Astrocyte (in vitro differentiated cells and primary cell): ENCODE measurements around the gene HNF1A. TPM values are rescaled to one million over a fixed set of nuclear protein-coding genes. Genes with fewer than 3 reads are reported as not detected.

Experiments used
- DNase-seq: peaks from one replicate; pipeline ENCODE4 v3.0.0-alpha.2; 2010; ENCODE audit warnings: low read depth
- FAIRE-seq: peaks from 2 replicates; lab custom pipeline; 2011; peaks lifted over from hg19 to GRCh38; lab: Jason Lieb, UNC
- H2AFZ ChIP-seq: 2 replicates; pipeline ENCODE4 v1.6.0; 2012; ENCODE audit warnings: low read depth, low read length, inconsistent platforms
- H3K27ac ChIP-seq: 2 replicates; pipeline ENCODE4 v1.5.1; 2011; ENCODE audit warnings: low read depth, low read length, inconsistent platforms
- H3K27me3 ChIP-seq: 2 replicates; pipeline ENCODE4 v1.6.0; 2011; ENCODE audit warnings: low read length, inconsistent platforms; ENCODE audit not compliant: insufficient read depth
- H3K36me3 ChIP-seq: 2 replicates; pipeline ENCODE4 v1.5.1; 2011; ENCODE audit warnings: low read length, inconsistent platforms; ENCODE audit not compliant: insufficient read depth
- H3K4me1 ChIP-seq: 2 replicates; pipeline ENCODE4 v1.5.1; 2011; ENCODE audit warnings: low read length, inconsistent platforms; ENCODE audit not compliant: insufficient read depth
- H3K4me2 ChIP-seq: 2 replicates; pipeline ENCODE4 v1.6.0; 2012; ENCODE audit warnings: low read length, inconsistent platforms
- H3K4me3 ChIP-seq: 2 replicates; pipeline ENCODE4 v1.5.1; 2011; ENCODE audit warnings: low read depth, mild to moderate bottlenecking, low read length, inconsistent platforms; ENCODE audit not compliant: insufficient read depth
- H3K79me2 ChIP-seq: 2 replicates; pipeline ENCODE4 v1.6.0; 2012; ENCODE audit warnings: mild to moderate bottlenecking, low read length, inconsistent platforms; ENCODE audit not compliant: insufficient read depth
- H3K9ac ChIP-seq: 2 replicates; pipeline ENCODE4 v1.6.0; 2012; ENCODE audit warnings: mild to moderate bottlenecking, low read length, inconsistent platforms
- H3K9me3 ChIP-seq: 2 replicates; pipeline ENCODE4 v1.5.1; 2012; ENCODE audit warnings: low read depth, mild to moderate bottlenecking, low read length, inconsistent platforms; ENCODE audit not compliant: insufficient read depth
- H4K20me1 ChIP-seq: 2 replicates; pipeline ENCODE4 v1.6.0; 2012; ENCODE audit warnings: low read length, inconsistent platforms; ENCODE audit not compliant: insufficient read depth
- H3K27ac Mint-ChIP-seq: one replicate; pipeline ENCODE4 v1.8.0; 2021; ENCODE audit warnings: mild to moderate bottlenecking, mixed read lengths; ENCODE audit not compliant: unreplicated experiment
- H3K27me3 Mint-ChIP-seq: one replicate; pipeline ENCODE4 v1.8.0; 2021; ENCODE audit warnings: low read depth, mixed read lengths; ENCODE audit not compliant: unreplicated experiment
- H3K36me3 Mint-ChIP-seq: one replicate; pipeline ENCODE4 v1.8.0; 2021; ENCODE audit warnings: low read depth, mixed read lengths; ENCODE audit not compliant: unreplicated experiment
- H3K4me1 Mint-ChIP-seq: one replicate; pipeline ENCODE4 v1.8.0; 2021; ENCODE audit warnings: low read depth, mixed read lengths; ENCODE audit not compliant: unreplicated experiment
- H3K4me3 Mint-ChIP-seq: one replicate; pipeline ENCODE4 v1.8.0; 2021; ENCODE audit warnings: mild to moderate bottlenecking, moderate library complexity, mixed read lengths; ENCODE audit not compliant: unreplicated experiment
- H3K9me3 Mint-ChIP-seq: one replicate; pipeline ENCODE4 v1.8.0; 2021; ENCODE audit warnings: mild to moderate bottlenecking, mixed read lengths; ENCODE audit not compliant: unreplicated experiment
- CTCF ChIP-seq: IDR thresholded peaks from 2 replicates; pipeline ENCODE4 v1.5.1; 2011; ENCODE audit warnings: low read depth, mild to moderate bottlenecking, inconsistent platforms, low read length, moderate library complexity; ENCODE audit not compliant: insufficient read depth
- EZH2 ChIP-seq: IDR thresholded peaks from 2 replicates; pipeline ENCODE4 v1.6.1; 2012; ENCODE audit warnings: mild to moderate bottlenecking, low read length, inconsistent platforms; ENCODE audit not compliant: insufficient read depth
- total RNA-seq: library from RNA; stranded (reverse); gene quantifications from 2 replicates; pipeline ENCODE4 v1.2.1, GENCODE V29; 2021

Gene HNF1A
- total RNA-seq, 1 donor from 2014 or later, result not detected

DNA sequence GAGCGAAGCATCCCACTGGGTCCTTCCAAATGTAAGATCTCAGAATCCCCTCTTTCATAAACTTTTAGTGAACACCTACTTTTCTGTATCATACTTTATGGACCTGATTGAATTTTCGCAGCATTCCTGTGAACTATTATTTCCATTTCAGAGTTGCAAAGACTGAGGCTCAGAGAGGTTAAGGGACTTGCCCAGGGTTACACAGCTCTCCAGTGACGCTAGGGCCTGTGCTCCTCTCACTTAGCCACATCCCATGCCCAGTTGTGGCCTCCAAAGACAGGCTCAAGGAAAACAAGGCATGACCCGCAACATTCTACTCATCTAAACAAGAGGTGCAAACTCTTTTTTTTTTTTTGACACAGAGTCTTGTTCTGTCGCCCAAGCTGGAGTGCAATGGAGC lies 48.3 kb upstream of the HNF1A start:
- Histone ChIP-seq H3K36me3 (no peaks in the 10 kb centered on the region), H3K9ac (no peak overlapping the region), H3K79me2 (no peaks in the 10 kb centered on the region), H3K4me3 (no peak overlapping the region), H4K20me1 (no peaks in the 10 kb centered on the region), H3K4me2 (no peak overlapping the region), H3K27me3 (peaks cover 3% of the 10 kb centered on the region), H2AFZ (no peak overlapping the region), H3K4me1 (no peaks in the 10 kb centered on the region), H3K27ac (no peak overlapping the region), H3K9me3 (no peaks in the 10 kb centered on the region)
- no peaks in the 10 kb centered on the region for H3K27me3 Mint-ChIP-seq
- H3K4me3 Mint-ChIP-seq, result no peak overlapping the region
- FAIRE-seq (no peak), DNase-seq (no peak)
- TF ChIP-seq EZH2 (no peak), CTCF (no peak)
- no peak overlapping the region for H3K27ac Mint-ChIP-seq
- H3K9me3 Mint-ChIP-seq, result no peaks in the 10 kb centered on the region
- no peaks in the 10 kb centered on the region for H3K4me1 Mint-ChIP-seq
- H3K36me3 Mint-ChIP-seq, result peaks cover 2% of the 10 kb centered on the region

- peaks cover 7% of the 10 kb centered on the region for H3K27me3 Mint-ChIP-seq
- no peak overlapping the region for H3K27ac ChIP-seq
- DNase-seq (no peak), FAIRE-seq (no peak)
- no peak overlapping the region for H3K27ac Mint-ChIP-seq
- H3K79me2 ChIP-seq, result no peaks in the 10 kb centered on the region
- TF ChIP-seq EZH2 (no peak), CTCF (no peak)
- no peak overlapping the region for H3K4me3 ChIP-seq
- no peak overlapping the region for H3K9ac ChIP-seq
- H3K4me3 Mint-ChIP-seq, result no peak overlapping the region
- no peaks in the 10 kb centered on the region for H3K4me1 Mint-ChIP-seq
- H3K4me1 ChIP-seq, result no peaks in the 10 kb centered on the region
- H2AFZ ChIP-seq, result no peak overlapping the region
- H3K9me3 Mint-ChIP-seq, result no peaks in the 10 kb centered on the region
- no peaks in the 10 kb centered on the region for H3K36me3 ChIP-seq
- peaks cover 5% of the 10 kb centered on the region for H3K36me3 Mint-ChIP-seq
- no peaks in the 10 kb centered on the region for H4K20me1 ChIP-seq
- peaks cover 9% of the 10 kb centered on the region for H3K27me3 ChIP-seq
- H3K4me2 ChIP-seq, result no peak overlapping the region
- no peaks in the 10 kb centered on the region for H3K9me3 ChIP-seq
These were observed 46.3 kb upstream of the HNF1A start for GRCh38 chr12:120932058-120932457.

DNA sequence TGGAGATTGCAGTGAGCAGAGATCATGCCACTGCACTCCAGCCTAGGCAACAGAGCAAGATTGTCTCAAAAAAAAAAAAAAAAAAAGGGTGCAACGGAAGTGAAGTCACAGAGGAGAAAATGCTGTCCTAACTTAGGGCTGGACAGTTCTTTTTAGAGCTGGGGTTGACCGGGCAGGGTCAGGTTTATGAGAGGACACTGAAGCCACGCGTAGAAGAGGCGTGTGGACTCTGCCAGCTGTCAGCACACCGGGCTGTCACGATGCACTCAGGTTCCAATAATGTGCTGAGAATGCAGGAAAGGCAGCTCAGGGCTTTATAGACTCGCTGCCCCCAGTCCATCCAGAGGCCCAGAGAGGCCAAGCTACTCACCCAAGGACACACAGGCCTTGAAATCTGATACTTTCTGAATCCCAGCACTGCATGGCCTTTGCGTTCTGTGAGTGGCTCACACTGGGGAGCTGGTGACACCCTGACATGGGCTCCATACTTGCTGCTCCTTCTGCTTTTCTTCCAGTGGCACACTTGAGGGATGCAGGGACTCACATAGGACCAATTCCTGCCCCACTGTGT lies 45.3 kb upstream of the HNF1A start:
- Histone ChIP-seq H3K4me1 (no peaks in the 10 kb centered on the region), H3K27me3 (peaks cover 11% of the 10 kb centered on the region), H3K36me3 (no peaks in the 10 kb centered on the region), H4K20me1 (no peaks in the 10 kb centered on the region), H3K4me2 (no peak overlapping the region), H3K4me3 (no peak overlapping the region), H3K9ac (no peak overlapping the region), H2AFZ (no peak overlapping the region), H3K9me3 (no peaks in the 10 kb centered on the region), H3K79me2 (no peaks in the 10 kb centered on the region), H3K27ac (no peak overlapping the region)
- no peak overlapping the region for H3K4me3 Mint-ChIP-seq
- H3K27me3 Mint-ChIP-seq, result peaks cover 11% of the 10 kb centered on the region
- H3K36me3 Mint-ChIP-seq, result peaks cover 5% of the 10 kb centered on the region
- DNase-seq (no peak), FAIRE-seq (no peak)
- H3K9me3 Mint-ChIP-seq, result no peaks in the 10 kb centered on the region
- TF ChIP-seq EZH2, result no peak
- TF ChIP-seq CTCF, result no peak
- no peaks in the 10 kb centered on the region for H3K4me1 Mint-ChIP-seq
- H3K27ac Mint-ChIP-seq, result no peak overlapping the region
